Caco-2 (cell line): Measurements from ENCODE around the gene C15orf40. TPM values are rescaled to one million over a fixed set of nuclear protein-coding genes. Genes with fewer than 3 reads are reported as not detected.

Source experiments
- BruUV-seq: library from RNA; stranded (reverse); fragments of 400-500 nt; replicated peaks from 2 replicates; lab custom pipeline; 2021; lab: Mats Ljungman, UMichigan
- CTCF ChIA-PET: fragments of 300-600 bp; sonication (Branson Sonifier 250); formaldehyde crosslinking; loops from one replicate; lab custom pipeline; 2022; ENCODE audit warnings: antibody characterized with exemption; lab: Charles Lee
- POLR2A ChIA-PET: fragments of 300-600 bp; sonication (Branson Sonifier 250); formaldehyde crosslinking; loops from one replicate; lab custom pipeline; 2022; ENCODE audit warnings: antibody characterized with exemption; lab: Charles Lee
- DNase-seq, 2 experiments: peaks; one replicate each; pipeline versions ENCODE4 v3.0.0 to v3.0.0-alpha.2; 2020 to 2022
- H3K27me3 ChIP-seq: replicated peaks from 2 replicates; pipeline ENCODE4 v1.6.0; 2011; ENCODE audit warnings: low read length; ENCODE audit not compliant: control insufficient read depth, insufficient read depth
- H3K36me3 ChIP-seq: 2 replicates; pipeline ENCODE4 v1.5.1; 2011; ENCODE audit warnings: low read length; ENCODE audit not compliant: control insufficient read depth, insufficient read depth
- H3K4me1 ChIP-seq: fragments of 250-450 bp; sonication (Bioruptor Pico); 2 replicates; pipeline ENCODE4 v1.5.1; 2020; ENCODE audit warnings: mild to moderate bottlenecking
- H3K4me3 ChIP-seq: 2 replicates; pipeline ENCODE4 v1.5.1; 2011; ENCODE audit warnings: low read depth, mild to moderate bottlenecking, control low read depth, low read length
- H3K9me3 ChIP-seq: fragments of 250-450 bp; sonication (Bioruptor Pico); 2 replicates; pipeline ENCODE4 v1.5.1; 2020; ENCODE audit warnings: mild to moderate bottlenecking, moderate library complexity
- H3K27ac Mint-ChIP-seq: one replicate; pipeline ENCODE4 v1.8.0; 2022; ENCODE audit warnings: mixed read lengths; ENCODE audit not compliant: unreplicated experiment
- H3K27me3 Mint-ChIP-seq: one replicate; pipeline ENCODE4 v1.8.0; 2022; ENCODE audit warnings: mixed read lengths; ENCODE audit not compliant: insufficient read depth, unreplicated experiment
- H3K36me3 Mint-ChIP-seq: one replicate; pipeline ENCODE4 v1.8.0; 2022; ENCODE audit warnings: mild to moderate bottlenecking, mixed read lengths; ENCODE audit not compliant: insufficient read depth, unreplicated experiment
- H3K4me1 Mint-ChIP-seq: one replicate; pipeline ENCODE4 v1.8.0; 2022; ENCODE audit warnings: low read depth, mixed read lengths; ENCODE audit not compliant: unreplicated experiment
- H3K4me3 Mint-ChIP-seq: one replicate; pipeline ENCODE4 v1.8.0; 2022; ENCODE audit warnings: mild to moderate bottlenecking, moderate library complexity, mixed read lengths; ENCODE audit not compliant: unreplicated experiment
- H3K9me3 Mint-ChIP-seq: one replicate; pipeline ENCODE4 v1.8.0; 2022; ENCODE audit warnings: mixed read lengths; ENCODE audit not compliant: unreplicated experiment
- intact Hi-C: fragments of 100-400 bp; cut with micrococcal nuclease; formaldehyde crosslinking; loops from one replicate; pipeline ENCODE4 v1.10.0; 2022; ENCODE audit not compliant: unreplicated experiment
- total RNA-seq: library from RNA; stranded (reverse); gene quantifications from 2 replicates; pipeline ENCODE4 v1.2.3, GENCODE V29; 2022
- TF ChIP-seq, protein P1 (sequence below), 2 experiments: fragments of 200-600 bp in 1 of 2; IDR thresholded peaks; 1 replicate in 1 of 2; 2 replicates in 1 of 2; pipeline versions ENCODE4 v1.5.1 to v1.8.0; 2011 to 2022; ENCODE audit warnings: antibody characterized with exemption in 1 of 2, control low read depth in 1 of 2, inconsistent platforms in 1 of 2, low read depth in 1 of 2, low read length in 1 of 2, mild to moderate bottlenecking in 1 of 2, moderate library complexity in 1 of 2; ENCODE audit not compliant: insufficient read depth in 1 of 2, severe bottlenecking in 1 of 2, unreplicated experiment in 1 of 2

Gene C15orf40
- total RNA-seq, 1 experiment from 2014 or later: 27.2 TPM

DNA sequence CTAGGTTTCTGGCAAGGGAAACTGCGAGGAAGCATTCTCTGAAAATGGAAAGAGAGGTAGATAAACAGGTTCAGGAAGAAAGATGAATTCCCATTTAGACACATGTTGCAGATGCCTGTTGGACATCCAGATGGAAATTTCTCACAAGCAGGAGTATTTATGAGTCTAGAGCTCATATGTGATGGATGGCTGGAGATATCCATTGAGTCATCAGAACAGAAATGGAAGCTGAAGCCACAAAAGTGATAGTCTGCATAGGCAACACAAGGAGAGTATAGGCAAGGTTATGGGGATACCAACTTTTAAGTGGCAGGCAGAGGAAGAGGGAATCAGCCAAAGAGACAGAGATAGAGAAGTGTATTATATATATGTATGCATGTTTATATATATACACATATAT, 31.7 kb downstream of the C15orf40 start:
- TF ChIP-seq, protein P1, sequence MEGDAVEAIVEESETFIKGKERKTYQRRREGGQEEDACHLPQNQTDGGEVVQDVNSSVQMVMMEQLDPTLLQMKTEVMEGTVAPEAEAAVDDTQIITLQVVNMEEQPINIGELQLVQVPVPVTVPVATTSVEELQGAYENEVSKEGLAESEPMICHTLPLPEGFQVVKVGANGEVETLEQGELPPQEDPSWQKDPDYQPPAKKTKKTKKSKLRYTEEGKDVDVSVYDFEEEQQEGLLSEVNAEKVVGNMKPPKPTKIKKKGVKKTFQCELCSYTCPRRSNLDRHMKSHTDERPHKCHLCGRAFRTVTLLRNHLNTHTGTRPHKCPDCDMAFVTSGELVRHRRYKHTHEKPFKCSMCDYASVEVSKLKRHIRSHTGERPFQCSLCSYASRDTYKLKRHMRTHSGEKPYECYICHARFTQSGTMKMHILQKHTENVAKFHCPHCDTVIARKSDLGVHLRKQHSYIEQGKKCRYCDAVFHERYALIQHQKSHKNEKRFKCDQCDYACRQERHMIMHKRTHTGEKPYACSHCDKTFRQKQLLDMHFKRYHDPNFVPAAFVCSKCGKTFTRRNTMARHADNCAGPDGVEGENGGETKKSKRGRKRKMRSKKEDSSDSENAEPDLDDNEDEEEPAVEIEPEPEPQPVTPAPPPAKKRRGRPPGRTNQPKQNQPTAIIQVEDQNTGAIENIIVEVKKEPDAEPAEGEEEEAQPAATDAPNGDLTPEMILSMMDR (IDR thresholded peaks at IDR 0.05; ENCODE audit: insufficient read depth in 1 of 2, low read depth in 1 of 2, low read length in 1 of 2, severe bottlenecking in 1 of 2, unreplicated experiment in 1 of 2): no peak
- no peaks in the 10 kb centered on the region for H3K27me3 ChIP-seq
- H3K4me3 Mint-ChIP-seq: no peak overlapping the region
- BruUV-seq: no TSS peak
- H3K9me3 ChIP-seq: no peaks in the 10 kb centered on the region
- POLR2A ChIA-PET: no interaction called here
- intact Hi-C loops: loop anchor here (10.0 kb wide), 1 partner anchor 175 kb away; the partner anchor contains the start of genes FSD2 and WHAMM
- no peaks in the 10 kb centered on the region for H3K36me3 ChIP-seq
- H3K4me3 ChIP-seq: no peak overlapping the region
- no peaks in the 10 kb centered on the region for H3K4me1 Mint-ChIP-seq
- no peaks in the 10 kb centered on the region for H3K9me3 Mint-ChIP-seq
- no peaks in the 10 kb centered on the region for H3K36me3 Mint-ChIP-seq
- DNase-seq: no peak
- H3K27me3 Mint-ChIP-seq: no peaks in the 10 kb centered on the region
- CTCF ChIA-PET: no interaction called here
- no peak overlapping the region for H3K27ac Mint-ChIP-seq
- no peaks in the 10 kb centered on the region for H3K4me1 ChIP-seq

GRCh38 chr15:82978438-82978837, 33.0 kb downstream of the C15orf40 start:
- CTCF ChIA-PET: no interaction called here
- H3K27ac Mint-ChIP-seq: no peak overlapping the region

DNA sequence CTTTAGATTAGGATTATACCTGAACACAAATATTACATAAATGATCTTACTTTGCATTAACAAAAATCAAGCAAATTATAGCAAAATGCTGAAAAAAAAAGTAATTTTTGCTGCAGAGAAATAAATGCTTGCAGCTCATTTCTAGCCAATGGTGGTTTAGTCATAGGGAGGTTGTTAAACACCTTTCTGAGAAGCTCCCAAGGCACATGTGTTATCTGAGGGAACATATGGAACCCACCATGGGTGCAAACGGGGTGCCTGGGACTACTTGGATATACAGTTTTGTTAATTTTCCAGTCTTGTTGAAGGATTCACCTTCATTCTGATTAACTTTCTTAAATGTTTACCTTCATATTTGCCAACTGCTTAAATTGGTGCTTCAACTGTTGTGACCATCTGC, 34.4 kb downstream of the C15orf40 start:
- H3K36me3 Mint-ChIP-seq: no peaks in the 10 kb centered on the region
- intact Hi-C loops: no loop called here
- H3K27ac Mint-ChIP-seq: no peak overlapping the region
- TF ChIP-seq, protein P1 (IDR thresholded peaks at IDR 0.05; ENCODE audit: insufficient read depth in 1 of 2, low read depth in 1 of 2, low read length in 1 of 2, severe bottlenecking in 1 of 2, unreplicated experiment in 1 of 2): no peak
- no TSS peak for BruUV-seq
- no peaks in the 10 kb centered on the region for H3K27me3 ChIP-seq
- ChIA-PET CTCF (no interaction called here), POLR2A (no interaction called here)
- no peak overlapping the region for H3K4me3 ChIP-seq
- no peaks in the 10 kb centered on the region for H3K4me1 ChIP-seq
- H3K9me3 ChIP-seq: no peaks in the 10 kb centered on the region
- no peaks in the 10 kb centered on the region for H3K9me3 Mint-ChIP-seq
- H3K4me3 Mint-ChIP-seq: no peak overlapping the region
- no peaks in the 10 kb centered on the region for H3K36me3 ChIP-seq
- DNase-seq: no peak
- no peaks in the 10 kb centered on the region for H3K27me3 Mint-ChIP-seq
- no peaks in the 10 kb centered on the region for H3K4me1 Mint-ChIP-seq

More at GRCh38 chr15:82978438-82978837, 33.0 kb downstream of the C15orf40 start:
- DNase-seq: no peak
- Mint-ChIP-seq H3K36me3 (no peaks in the 10 kb centered on the region), H3K27me3 (no peaks in the 10 kb centered on the region), H3K4me3 (no peak overlapping the region), H3K9me3 (no peaks in the 10 kb centered on the region), H3K4me1 (no peaks in the 10 kb centered on the region)
- no peaks in the 10 kb centered on the region for H3K4me1 ChIP-seq
- TF ChIP-seq, protein P1 (IDR thresholded peaks at IDR 0.05; ENCODE audit: insufficient read depth in 1 of 2, low read depth in 1 of 2, low read length in 1 of 2, severe bottlenecking in 1 of 2, unreplicated experiment in 1 of 2): no peak
- intact Hi-C loops: no loop called here
- H3K4me3 ChIP-seq: no peak overlapping the region
- no peaks in the 10 kb centered on the region for H3K9me3 ChIP-seq
- no TSS peak for BruUV-seq
- no peaks in the 10 kb centered on the region for H3K27me3 ChIP-seq
- POLR2A ChIA-PET: no interaction called here
- no peaks in the 10 kb centered on the region for H3K36me3 ChIP-seq
